ENCODE data around the gene TLR8. TPM values are rescaled to one million over a fixed set of nuclear protein-coding genes. Genes with fewer than 3 reads are reported as not detected.

The TLR8 gene
- total RNA-seq, 1 donor: not detected

DNA sequence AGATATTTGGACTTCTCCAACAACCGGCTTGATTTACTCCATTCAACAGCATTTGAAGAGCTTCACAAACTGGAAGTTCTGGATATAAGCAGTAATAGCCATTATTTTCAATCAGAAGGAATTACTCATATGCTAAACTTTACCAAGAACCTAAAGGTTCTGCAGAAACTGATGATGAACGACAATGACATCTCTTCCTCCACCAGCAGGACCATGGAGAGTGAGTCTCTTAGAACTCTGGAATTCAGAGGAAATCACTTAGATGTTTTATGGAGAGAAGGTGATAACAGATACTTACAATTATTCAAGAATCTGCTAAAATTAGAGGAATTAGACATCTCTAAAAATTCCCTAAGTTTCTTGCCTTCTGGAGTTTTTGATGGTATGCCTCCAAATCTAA is 19.3 kb upstream of the TLR8 start:
- TF ChIP-seq, protein P1, sequence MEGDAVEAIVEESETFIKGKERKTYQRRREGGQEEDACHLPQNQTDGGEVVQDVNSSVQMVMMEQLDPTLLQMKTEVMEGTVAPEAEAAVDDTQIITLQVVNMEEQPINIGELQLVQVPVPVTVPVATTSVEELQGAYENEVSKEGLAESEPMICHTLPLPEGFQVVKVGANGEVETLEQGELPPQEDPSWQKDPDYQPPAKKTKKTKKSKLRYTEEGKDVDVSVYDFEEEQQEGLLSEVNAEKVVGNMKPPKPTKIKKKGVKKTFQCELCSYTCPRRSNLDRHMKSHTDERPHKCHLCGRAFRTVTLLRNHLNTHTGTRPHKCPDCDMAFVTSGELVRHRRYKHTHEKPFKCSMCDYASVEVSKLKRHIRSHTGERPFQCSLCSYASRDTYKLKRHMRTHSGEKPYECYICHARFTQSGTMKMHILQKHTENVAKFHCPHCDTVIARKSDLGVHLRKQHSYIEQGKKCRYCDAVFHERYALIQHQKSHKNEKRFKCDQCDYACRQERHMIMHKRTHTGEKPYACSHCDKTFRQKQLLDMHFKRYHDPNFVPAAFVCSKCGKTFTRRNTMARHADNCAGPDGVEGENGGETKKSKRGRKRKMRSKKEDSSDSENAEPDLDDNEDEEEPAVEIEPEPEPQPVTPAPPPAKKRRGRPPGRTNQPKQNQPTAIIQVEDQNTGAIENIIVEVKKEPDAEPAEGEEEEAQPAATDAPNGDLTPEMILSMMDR (IDR thresholded peaks at IDR 0.05; ENCODE audit: insufficient read depth, low read length): no peak
- no peak overlapping the region for H3K4me3 ChIP-seq (ENCODE audit: low read depth, low read length)
- no peak for DNase-seq (ENCODE audit: low read depth)

GRCh38 chrX:12887767-12888166 is 18.7 kb upstream of the TLR8 start:
- H3K4me3 ChIP-seq (ENCODE audit: low read depth, low read length): no peak overlapping the region
- TF ChIP-seq, protein P1 (IDR thresholded peaks at IDR 0.05; ENCODE audit: insufficient read depth, low read length): no peak
- DNase-seq (ENCODE audit: low read depth): no peak

- peak; percentile 8 for DNase-seq (ENCODE audit: low read depth)
- no peak overlapping the region for H3K4me3 ChIP-seq (ENCODE audit: low read depth, low read length)
- TF ChIP-seq, protein P1 (IDR thresholded peaks at IDR 0.05; ENCODE audit: insufficient read depth, low read length): no peak
Observed at GRCh38 chrX:12890467-12890866, 16.0 kb upstream of the TLR8 start.

DNA sequence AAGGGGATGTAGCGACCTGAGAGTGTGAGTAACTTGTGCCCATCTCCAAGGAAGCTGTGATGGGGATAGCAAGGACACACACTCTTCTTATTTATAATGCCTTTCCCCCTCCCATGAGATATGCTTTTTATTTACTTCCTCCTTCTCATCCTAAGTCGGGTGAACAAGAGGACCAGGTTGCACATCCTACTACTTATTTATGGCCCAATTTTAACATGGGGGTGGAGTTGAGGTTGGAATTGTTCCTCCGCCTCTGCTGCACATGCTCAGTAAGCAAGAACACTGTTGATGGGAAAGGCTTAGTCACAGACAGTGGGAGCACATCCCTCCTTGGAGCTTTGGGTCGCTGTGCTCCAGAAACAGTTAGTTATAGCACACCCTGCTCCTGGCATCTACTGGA is 15.2 kb upstream of the TLR8 start:
- no peak overlapping the region for H3K4me3 ChIP-seq (ENCODE audit: low read depth, low read length)
- TF ChIP-seq, protein P1 (IDR thresholded peaks at IDR 0.05; ENCODE audit: insufficient read depth, low read length): no peak
- DNase-seq (ENCODE audit: low read depth): no peak

DNA sequence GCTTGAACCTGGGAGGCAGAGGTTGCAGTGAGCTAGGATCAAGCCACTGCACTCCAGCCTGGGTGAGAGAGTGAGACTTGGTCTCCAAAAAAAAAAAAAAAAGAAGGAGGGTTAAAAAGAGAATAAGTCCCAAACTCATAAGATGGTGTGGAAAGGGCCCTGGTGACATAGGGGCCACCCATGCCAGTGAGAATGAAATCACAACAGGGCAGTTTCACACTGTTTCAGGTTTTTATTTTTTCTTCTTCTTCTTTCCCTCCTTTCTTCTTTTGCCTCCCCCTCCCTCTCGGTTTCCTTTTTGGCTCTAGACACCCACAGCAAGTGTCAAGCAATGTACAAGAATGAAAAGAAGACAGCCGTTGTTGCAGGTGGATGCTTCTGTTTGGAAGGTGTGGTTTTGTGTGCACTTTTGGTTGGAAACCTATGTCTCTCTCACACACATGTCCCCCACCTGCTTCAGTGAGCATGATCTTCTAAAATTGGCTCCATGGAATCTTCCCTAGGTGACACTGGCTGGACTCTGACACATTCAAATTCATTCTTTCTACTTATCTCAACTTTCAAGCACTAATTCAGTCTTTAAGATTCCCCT is 14.4 kb upstream of the TLR8 start:
- H3K4me3 ChIP-seq (ENCODE audit: low read depth, low read length): no peak overlapping the region
- no peak for DNase-seq (ENCODE audit: low read depth)
- TF ChIP-seq, protein P1 (IDR thresholded peaks at IDR 0.05; ENCODE audit: insufficient read depth, low read length): no peak

DNA sequence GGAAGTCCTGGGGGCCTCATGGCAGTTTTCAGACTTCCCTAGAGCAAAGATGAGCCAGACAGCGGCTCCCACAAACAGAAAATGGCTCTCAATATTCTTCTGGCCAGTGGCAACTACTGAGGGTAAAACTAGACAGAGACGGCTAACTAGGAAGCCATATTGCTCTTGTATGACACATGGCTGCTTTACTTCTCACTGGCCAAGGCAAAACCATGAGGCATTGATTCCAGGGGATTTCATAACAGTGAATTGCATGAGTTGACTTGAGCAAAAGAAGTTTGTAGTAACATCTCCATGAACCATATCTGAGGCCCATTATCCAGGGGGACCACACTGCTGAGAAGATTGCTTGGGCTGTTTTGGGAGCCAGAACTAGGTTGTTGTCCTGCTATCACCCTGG is 13.7 kb upstream of the TLR8 start:
- no peak for DNase-seq (ENCODE audit: low read depth)
- TF ChIP-seq, protein P1 (IDR thresholded peaks at IDR 0.05; ENCODE audit: insufficient read depth, low read length): no peak
- no peak overlapping the region for H3K4me3 ChIP-seq (ENCODE audit: low read depth, low read length)
